Bladder microvascular endothelial cell (primary cell): ENCODE measurements around the gene RBM12. TPM values are rescaled to one million over a fixed set of nuclear protein-coding genes. Genes with fewer than 3 reads are reported as not detected.

Source experiments
- total RNA-seq: library from RNA; depleted of rRNA; stranded (reverse); fragments of >200 nt; gene quantifications from 2 replicates; pipeline ENCODE4 v1.2.3, GENCODE V29; 2014

RBM12 gene, protein sequence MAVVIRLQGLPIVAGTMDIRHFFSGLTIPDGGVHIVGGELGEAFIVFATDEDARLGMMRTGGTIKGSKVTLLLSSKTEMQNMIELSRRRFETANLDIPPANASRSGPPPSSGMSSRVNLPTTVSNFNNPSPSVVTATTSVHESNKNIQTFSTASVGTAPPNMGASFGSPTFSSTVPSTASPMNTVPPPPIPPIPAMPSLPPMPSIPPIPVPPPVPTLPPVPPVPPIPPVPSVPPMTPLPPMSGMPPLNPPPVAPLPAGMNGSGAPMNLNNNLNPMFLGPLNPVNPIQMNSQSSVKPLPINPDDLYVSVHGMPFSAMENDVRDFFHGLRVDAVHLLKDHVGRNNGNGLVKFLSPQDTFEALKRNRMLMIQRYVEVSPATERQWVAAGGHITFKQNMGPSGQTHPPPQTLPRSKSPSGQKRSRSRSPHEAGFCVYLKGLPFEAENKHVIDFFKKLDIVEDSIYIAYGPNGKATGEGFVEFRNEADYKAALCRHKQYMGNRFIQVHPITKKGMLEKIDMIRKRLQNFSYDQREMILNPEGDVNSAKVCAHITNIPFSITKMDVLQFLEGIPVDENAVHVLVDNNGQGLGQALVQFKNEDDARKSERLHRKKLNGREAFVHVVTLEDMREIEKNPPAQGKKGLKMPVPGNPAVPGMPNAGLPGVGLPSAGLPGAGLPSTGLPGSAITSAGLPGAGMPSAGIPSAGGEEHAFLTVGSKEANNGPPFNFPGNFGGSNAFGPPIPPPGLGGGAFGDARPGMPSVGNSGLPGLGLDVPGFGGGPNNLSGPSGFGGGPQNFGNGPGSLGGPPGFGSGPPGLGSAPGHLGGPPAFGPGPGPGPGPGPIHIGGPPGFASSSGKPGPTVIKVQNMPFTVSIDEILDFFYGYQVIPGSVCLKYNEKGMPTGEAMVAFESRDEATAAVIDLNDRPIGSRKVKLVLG
- total RNA-seq = 29.1 and 59.0 TPM in 2 replicates

DNA sequence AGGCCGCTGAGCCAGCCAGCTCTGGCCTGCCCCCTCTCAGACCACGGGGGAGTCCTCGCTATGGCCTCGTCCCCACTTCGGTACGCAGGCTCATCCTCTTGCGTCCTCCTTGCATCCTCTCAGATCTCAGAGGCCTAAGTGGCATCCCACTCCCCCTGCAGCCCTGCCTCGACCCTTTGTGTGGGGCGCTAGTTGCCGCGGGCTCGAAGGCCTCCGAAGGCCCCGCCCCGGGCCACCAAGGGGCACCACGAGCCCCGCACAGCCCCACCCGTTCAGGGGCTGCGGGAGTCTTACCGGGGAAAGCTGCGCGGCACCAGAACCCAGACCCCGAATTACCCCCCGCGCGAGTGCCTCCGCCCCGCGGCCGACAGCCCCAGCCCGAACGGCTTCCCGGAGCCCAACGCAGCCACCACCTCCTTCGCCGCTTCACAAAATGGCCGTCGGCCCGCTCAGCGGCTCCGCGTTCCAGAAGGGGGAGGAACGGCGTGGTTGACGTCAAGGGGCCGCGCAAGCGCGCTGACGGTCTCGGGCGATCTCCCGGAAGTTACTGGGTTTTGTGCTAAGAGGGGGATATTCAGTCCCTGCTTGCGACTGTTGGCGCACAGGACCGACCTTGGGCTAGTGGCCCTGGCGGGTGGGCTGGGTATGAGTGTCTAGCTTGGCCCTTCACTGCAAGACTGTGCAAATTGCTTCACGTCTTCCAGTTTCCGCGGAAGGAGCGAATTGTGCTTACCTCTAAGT is at the start of gene RBM12, which contains the start of gene CPNE1:
Gene RBM12 (minus strand): TSS at position 435 of the 741 bp plus-strand sequence. CDS start 9,578 bp downstream, outside the sequence.
Gene CPNE1 (minus strand): TSS at position 435 of the 741 bp plus-strand sequence. CDS start 31,977 bp downstream, outside the sequence.

DNA sequence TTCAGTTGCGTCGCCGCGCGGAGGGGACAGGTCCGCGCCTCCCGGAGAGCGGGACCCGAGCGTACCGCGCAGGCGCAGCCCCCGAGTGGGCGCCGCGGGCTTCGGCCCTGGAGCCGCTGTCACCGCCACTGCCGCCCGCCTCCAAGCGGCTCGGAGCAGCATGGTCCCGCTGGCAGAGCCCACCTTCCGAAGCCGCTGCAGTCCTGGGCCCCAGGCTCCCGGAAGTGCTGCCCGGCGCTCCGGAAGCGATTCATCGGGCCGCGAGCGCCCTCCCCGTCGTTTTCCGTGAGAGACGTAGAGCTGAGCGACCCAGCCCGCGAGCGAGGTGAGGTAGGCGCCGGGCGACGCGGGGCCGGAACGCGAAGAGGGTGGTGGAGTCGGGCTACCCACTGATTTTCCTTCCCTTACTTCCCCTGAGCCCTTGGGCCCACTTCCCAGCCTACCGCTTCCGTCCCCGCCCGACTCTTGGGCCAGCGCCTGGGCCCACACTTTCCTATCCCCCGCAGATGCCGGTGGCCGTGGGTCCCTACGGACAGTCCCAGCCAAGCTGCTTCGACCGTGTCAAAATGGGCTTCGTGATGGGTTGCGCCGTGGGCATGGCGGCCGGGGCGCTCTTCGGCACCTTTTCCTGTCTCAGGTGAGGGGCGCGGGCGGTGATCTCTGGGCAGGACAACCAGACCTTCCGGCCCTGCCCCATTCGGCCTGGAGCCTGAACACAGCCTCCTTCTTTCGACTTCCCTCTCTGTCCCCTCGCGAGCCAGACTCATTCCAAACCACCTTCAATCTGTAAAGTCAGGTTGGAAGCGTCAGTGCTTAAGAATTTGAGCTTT is 34.6 kb upstream of the RBM12 start, which contains the start of the genes NFS1 and ROMO1:
Gene NFS1 (minus strand): TSS at position 226 of the 830 bp plus-strand sequence. CDS start 64 bp downstream, at position 162.
Gene ROMO1 (plus strand): TSS at position 279 of the 830 bp plus-strand sequence. CDS start 228 bp downstream, at position 507.

DNA sequence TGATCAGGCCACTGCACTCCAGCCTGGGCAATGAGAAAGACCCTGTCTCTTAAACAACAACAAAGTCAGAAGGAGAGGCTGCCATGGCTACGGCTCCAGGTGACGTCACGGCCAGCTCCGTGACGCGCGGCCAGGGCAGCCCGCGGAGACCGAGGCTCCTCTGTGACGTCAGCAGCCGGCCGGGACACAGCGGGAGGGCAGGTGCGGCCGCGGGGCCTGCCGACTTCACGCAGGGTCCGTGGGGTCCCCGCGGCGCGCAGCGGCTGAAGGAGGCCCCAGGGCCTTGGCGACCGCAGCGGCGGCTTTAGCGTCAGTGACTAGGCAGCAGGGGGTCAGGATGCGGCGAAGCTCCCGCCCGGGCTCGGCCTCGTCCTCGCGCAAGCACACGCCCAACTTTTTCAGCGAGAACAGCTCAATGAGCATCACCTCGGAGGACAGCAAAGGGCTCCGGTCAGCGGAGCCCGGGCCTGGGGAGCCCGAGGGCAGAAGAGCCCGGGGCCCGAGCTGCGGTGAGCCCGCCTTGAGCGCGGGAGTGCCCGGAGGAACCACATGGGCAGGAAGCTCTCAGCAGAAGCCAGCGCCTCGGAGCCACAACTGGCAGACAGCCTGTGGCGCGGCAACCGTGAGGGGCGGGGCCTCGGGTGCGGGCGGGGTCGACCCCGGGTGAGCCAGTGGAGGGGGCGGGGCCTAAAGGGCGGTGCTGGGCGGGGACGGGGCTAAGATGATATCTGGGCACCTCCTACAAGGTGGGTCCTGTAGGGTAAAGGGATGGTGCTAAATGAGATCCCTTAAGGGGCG is 48.8 kb downstream of the RBM12 start, which contains the start of gene SPAG4:
Gene SPAG4 (plus strand): TSS at position 163 of the 798 bp plus-strand sequence. CDS start 175 bp downstream, at position 338.

Other genes with a start within 250 kb of the RBM12 start
- 0.16 and 0.44 TPM in 2 replicates for gene GDF5, start 226.7 kb downstream of the RBM12 start, total RNA-seq
- gene CEP250, start 209.3 kb downstream of the RBM12 start, total RNA-seq = 10.0 and 17.9 TPM in 2 replicates
- not detected in 2 replicates for gene C20orf173, start 135.2 kb downstream of the RBM12 start, total RNA-seq
- 232 and 344 TPM in 2 replicates for gene ERGIC3, start 122.8 kb downstream of the RBM12 start, total RNA-seq
- gene SPAG4, start 49.1 kb downstream of the RBM12 start, total RNA-seq = 7.4 and 10.9 TPM in 2 replicates
- gene CPNE1, start within 50 bp of the RBM12 start, total RNA-seq = 80.0 and 134 TPM in 2 replicates
- 13.9 and 15.1 TPM in 2 replicates for gene NFS1, start 34.5 kb upstream of the RBM12 start, total RNA-seq
- gene ROMO1, start 34.5 kb upstream of the RBM12 start, total RNA-seq = 222 and 428 TPM in 2 replicates
- gene RBM39, start 77.4 kb upstream of the RBM12 start, total RNA-seq = 244 and 463 TPM in 2 replicates
- gene PHF20, start 107.1 kb upstream of the RBM12 start, total RNA-seq = 21.9 and 39.6 TPM in 2 replicates